GM23248 (cell line): ENCODE results near the gene ASXL2. TPM values are rescaled to one million over a fixed set of nuclear protein-coding genes. Genes with fewer than 3 reads are reported as not detected.

Experiments used
- DNase-seq: peaks from one replicate; pipeline ENCODE4 v3.0.0-alpha.2; 2015
- H2AFZ ChIP-seq: fragments of 200-600 bp; sonication (generic); 2 replicates; pipeline ENCODE4 v1.6.1; 2016; ENCODE audit warnings: antibody characterized with exemption
- H3F3A ChIP-seq: fragments of 200-600 bp; sonication (generic); 2 replicates; pipeline ENCODE4 v1.6.1; 2016; ENCODE audit warnings: mild to moderate bottlenecking, antibody characterized with exemption, mixed run types; ENCODE audit not compliant: insufficient read depth
- H3K27ac ChIP-seq: fragments of 200-600 bp; sonication (generic); 2 replicates; pipeline ENCODE4 v1.5.1; 2016; ENCODE audit warnings: mild to moderate bottlenecking
- H3K27me3 ChIP-seq: fragments of 200-600 bp; sonication (generic); replicated peaks from 2 replicates; pipeline ENCODE4 v1.6.1; 2016; ENCODE audit warnings: mild to moderate bottlenecking; ENCODE audit not compliant: insufficient read depth
- H3K36me3 ChIP-seq: fragments of 200-600 bp; sonication (generic); 2 replicates; pipeline ENCODE4 v1.6.1; 2016; ENCODE audit warnings: low read depth, mild to moderate bottlenecking
- H3K4me1 ChIP-seq: fragments of 200-600 bp; sonication (generic); 2 replicates; pipeline ENCODE4 v1.6.1; 2016; ENCODE audit warnings: mild to moderate bottlenecking; ENCODE audit not compliant: insufficient read depth
- H3K4me2 ChIP-seq: fragments of 200-600 bp; sonication (generic); one replicate; pipeline ENCODE4 v1.6.1; 2016; ENCODE audit warnings: mild to moderate bottlenecking; ENCODE audit not compliant: unreplicated experiment
- H3K4me3 ChIP-seq: fragments of 200-600 bp; sonication (generic); 2 replicates; pipeline ENCODE4 v1.5.1; 2016; ENCODE audit warnings: mild to moderate bottlenecking
- H3K79me2 ChIP-seq: fragments of 200-600 bp; sonication (generic); 2 replicates; pipeline ENCODE4 v1.6.1; 2016; ENCODE audit warnings: mild to moderate bottlenecking; ENCODE audit not compliant: insufficient read depth
- H3K9ac ChIP-seq: fragments of 200-600 bp; sonication (generic); 2 replicates; pipeline ENCODE4 v1.6.1; 2016; ENCODE audit warnings: mild to moderate bottlenecking
- H3K9me2 ChIP-seq: fragments of 200-600 bp; sonication (generic); 2 replicates; pipeline ENCODE4 v1.6.1; 2016; ENCODE audit warnings: mixed run types, mild to moderate bottlenecking, moderate library complexity; ENCODE audit not compliant: insufficient read depth
- H3K9me3 ChIP-seq: fragments of 200-600 bp; sonication (generic); one replicate; pipeline ENCODE4 v1.6.1; 2017; ENCODE audit warnings: low read depth
- H4K20me1 ChIP-seq: fragments of 200-600 bp; sonication (generic); 2 replicates; pipeline ENCODE4 v1.6.0; 2016; ENCODE audit not compliant: insufficient read depth
- EZH2 ChIP-seq: fragments of 200-600 bp; sonication (generic); IDR thresholded peaks from 2 replicates; pipeline ENCODE4 v1.6.1; 2018; ENCODE audit warnings: antibody characterized with exemption, mild to moderate bottlenecking; ENCODE audit not compliant: insufficient read depth, poor library complexity, severe bottlenecking
- EZH2phosphoT487 ChIP-seq: fragments of 200-600 bp; sonication (generic); IDR thresholded peaks from 2 replicates; pipeline ENCODE4 v1.6.1; 2018; ENCODE audit warnings: antibody characterized with exemption, moderate library complexity, mild to moderate bottlenecking, low read depth; ENCODE audit not compliant: insufficient read depth
- WGBS, 2 experiments: methylation state at CpG; one replicate each; pipeline ENCODE4 v1.1.6; 2015 to 2017; ENCODE audit warnings: low lambda C conversion rate in 2 of 2, low coverage in 1 of 2; ENCODE audit errors: missing lambda C conversion rate in 2 of 2; 5-methylcytosine and 5-hydroxymethylcytosine counted together
- in situ Hi-C: fragments of 300-500 bp; cut with MboI; formaldehyde crosslinking; loops from 2 replicates; pipeline ENCODE4 v1.15.0; 2020
- polyA plus RNA-seq: library from polyadenylated mRNA; unstranded; fragments of >200 nt; fragmentation: Nextera tagmentation; extraction: Ambion mirVana; gene quantifications from 2 replicates; pipeline ENCODE4 v1.2.1, GENCODE V29; 2016
- total RNA-seq: library from RNA; depleted of rRNA; stranded (reverse); fragments of >200 nt; shearing (Covaris generic); gene quantifications from 2 replicates; pipeline ENCODE4 v1.2.3, GENCODE V29; 2014

The ASXL2 gene
- total and polyA plus RNA-seq, 2 experiments from 2014 or later, result 4.5 to 9.5 TPM

DNA sequence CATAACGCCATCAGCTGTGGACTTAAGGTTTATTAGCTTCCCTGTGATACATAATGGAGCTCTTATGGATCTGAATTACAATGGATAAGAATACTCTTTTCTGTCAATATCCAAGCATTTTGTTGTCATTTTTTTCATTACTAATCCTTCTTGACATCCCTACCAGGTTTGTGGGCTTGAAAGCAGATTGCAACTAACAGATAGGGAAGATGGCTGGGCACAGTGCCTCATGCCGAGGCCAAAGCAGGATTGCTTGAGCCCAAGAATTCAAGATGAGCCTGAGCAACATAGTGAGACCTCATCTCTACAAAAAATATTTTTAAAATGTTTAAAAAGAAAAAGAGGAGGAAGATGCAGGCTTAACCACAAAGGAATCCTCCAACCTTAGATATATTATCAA lies 42.4 kb downstream of the ASXL2 start:
- Histone ChIP-seq H3K4me3 (no peak overlapping the region), H3K9ac (no peak overlapping the region), H3K9me2 (no peaks in the 10 kb centered on the region), H3K27me3 (no peaks in the 10 kb centered on the region), H4K20me1 (no peaks in the 10 kb centered on the region), H3K4me2 (no peak overlapping the region), H3F3A (no peaks in the 10 kb centered on the region), H3K9me3 (no peaks in the 10 kb centered on the region), H3K36me3 (peaks cover 9% of the 10 kb centered on the region; the same call in 1 of the 2 replicates), H3K27ac (no peak overlapping the region), H3K4me1 (0 out of 2 replicates have a peak, but pooled peaks cover 4% of the 10 kb centered on the region), H2AFZ (no peak overlapping the region), H3K79me2 (peaks cover 91% of the 10 kb centered on the region)
- no peak for TF ChIP-seq EZH2phosphoT487
- no peak for TF ChIP-seq EZH2
- in situ Hi-C loops, result no loop called here
- WGBS, 2 experiments, result 77 to 82% methylated on average over 2 of the region's 2 CpGs
- no peak for DNase-seq

DNA sequence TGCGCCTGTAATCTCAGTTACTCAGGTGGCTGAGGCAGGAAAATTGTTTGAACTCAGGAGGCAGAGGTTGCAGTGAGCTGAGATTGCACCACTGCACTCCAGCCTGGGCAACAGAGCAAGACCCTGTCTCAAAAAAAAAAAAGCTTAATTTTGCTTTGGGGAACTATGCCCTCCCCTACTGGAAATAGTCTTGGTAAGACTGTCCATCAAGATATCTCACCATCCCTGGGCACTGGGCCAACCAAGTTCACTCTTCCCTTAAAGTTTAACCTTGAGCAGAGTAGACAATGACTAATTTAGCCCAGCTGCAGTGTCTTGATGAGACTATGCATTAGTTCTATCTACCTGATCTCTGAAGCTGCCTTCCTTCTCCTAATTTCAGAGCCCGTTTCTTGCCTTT lies 44.7 kb downstream of the ASXL2 start:
- Histone ChIP-seq H3K9me3 (no peaks in the 10 kb centered on the region), H3K4me1 (0 out of 2 replicates have a peak, but pooled peaks cover 4% of the 10 kb centered on the region), H3K9me2 (no peaks in the 10 kb centered on the region), H3K4me3 (no peak overlapping the region), H3K27me3 (no peaks in the 10 kb centered on the region), H4K20me1 (no peaks in the 10 kb centered on the region), H2AFZ (no peak overlapping the region), H3K36me3 (peaks cover 9% of the 10 kb centered on the region; the same call in 1 of the 2 replicates), H3K27ac (no peak overlapping the region), H3K79me2 (peaks cover 86% of the 10 kb centered on the region), H3F3A (no peaks in the 10 kb centered on the region), H3K9ac (no peak overlapping the region), H3K4me2 (no peak overlapping the region)
- TF ChIP-seq EZH2phosphoT487, result no peak
- TF ChIP-seq EZH2, result no peak
- WGBS, 2 experiments, result 100% methylated on average over 2 of the region's 2 CpGs
- in situ Hi-C loops, result no loop called here
- DNase-seq, result no peak

DNA sequence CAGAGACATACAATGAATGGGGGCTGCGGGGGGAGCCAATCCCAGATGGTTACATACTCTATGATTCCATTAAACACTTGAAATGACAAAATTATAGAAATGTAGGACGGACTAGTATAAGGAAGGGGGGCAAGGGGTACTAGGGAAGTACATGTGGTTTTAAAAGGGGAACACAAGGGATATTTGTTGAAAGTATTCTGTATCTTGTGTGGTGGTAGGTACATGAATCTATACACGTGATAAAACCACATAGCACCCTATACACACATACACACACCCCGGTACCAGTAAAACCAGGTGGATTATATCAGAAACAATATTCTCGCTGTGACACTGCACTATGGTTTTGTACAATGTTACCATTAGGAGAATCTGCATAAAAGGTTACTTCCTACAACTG lies 45.4 kb downstream of the ASXL2 start:
- in situ Hi-C loops, result no loop called here
- H4K20me1 ChIP-seq, result no peaks in the 10 kb centered on the region
- no peak for TF ChIP-seq EZH2
- TF ChIP-seq EZH2phosphoT487, result no peak
- H2AFZ ChIP-seq, result no peak overlapping the region
- no peak for DNase-seq
- H3K9ac ChIP-seq, result no peak overlapping the region
- 88 to 91% methylated on average over 5 of the region's 5 CpGs for WGBS, 2 experiments
- peaks cover 83% of the 10 kb centered on the region for H3K79me2 ChIP-seq
- no peaks in the 10 kb centered on the region for H3F3A ChIP-seq
- peaks cover 9% of the 10 kb centered on the region; the same call in 1 of the 2 replicates for H3K36me3 ChIP-seq
- H3K4me3 ChIP-seq, result no peak overlapping the region
- H3K4me2 ChIP-seq, result no peak overlapping the region
- no peaks in the 10 kb centered on the region for H3K9me2 ChIP-seq
- no peaks in the 10 kb centered on the region for H3K27me3 ChIP-seq
- no peaks in the 10 kb centered on the region for H3K9me3 ChIP-seq
- H3K4me1 ChIP-seq, result no peaks in the 10 kb centered on the region
- no peak overlapping the region for H3K27ac ChIP-seq

DNA sequence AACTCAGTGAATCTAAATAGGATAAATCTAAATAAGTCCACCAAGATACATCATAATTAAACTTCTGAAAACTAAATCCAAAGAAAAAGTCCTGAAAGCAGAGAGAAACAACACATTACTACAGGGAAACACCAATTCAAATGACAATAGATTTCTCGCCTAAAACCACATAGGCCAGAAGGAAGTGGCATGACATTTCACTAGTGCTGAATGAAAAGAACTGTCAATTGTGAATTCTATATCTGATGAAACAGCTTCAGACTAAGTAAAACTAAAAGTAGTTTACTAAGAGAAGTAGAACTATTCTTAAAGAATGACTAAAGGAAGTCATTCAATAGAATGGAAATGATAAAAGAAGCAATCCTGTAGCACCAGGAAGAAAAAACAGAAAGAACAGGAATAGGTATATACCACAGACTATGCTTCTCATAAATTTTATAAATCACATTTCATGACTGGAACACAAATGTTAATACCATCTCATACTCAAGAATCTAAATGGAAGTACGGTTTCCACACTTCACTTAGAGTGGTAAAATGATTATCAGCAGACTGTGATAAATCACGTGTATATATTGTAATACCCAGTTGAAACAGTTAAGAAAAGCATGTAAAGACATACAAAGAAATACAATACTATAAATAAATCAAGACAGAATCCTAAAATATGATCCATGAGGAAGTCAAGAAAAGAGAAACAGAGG lies 46.4 kb downstream of the ASXL2 start:
- Histone ChIP-seq H3K9me2 (no peaks in the 10 kb centered on the region), H2AFZ (no peak overlapping the region), H4K20me1 (no peaks in the 10 kb centered on the region), H3K27me3 (no peaks in the 10 kb centered on the region), H3K79me2 (peaks cover 83% of the 10 kb centered on the region), H3K4me1 (no peaks in the 10 kb centered on the region), H3K4me2 (no peak overlapping the region), H3K4me3 (no peak overlapping the region), H3K36me3 (peaks cover 9% of the 10 kb centered on the region; the same call in 1 of the 2 replicates), H3F3A (no peaks in the 10 kb centered on the region), H3K9me3 (no peaks in the 10 kb centered on the region), H3K27ac (no peak overlapping the region), H3K9ac (no peak overlapping the region)
- 96 to 97% methylated on average over 3 of the region's 3 CpGs for WGBS, 2 experiments
- no peak for DNase-seq
- in situ Hi-C loops, result no loop called here
- TF ChIP-seq EZH2 (no peak), EZH2phosphoT487 (no peak)
